Esophagus (tissue), 2 donors: ENCODE results near the gene PHACTR3. TPM values are rescaled to one million over a fixed set of nuclear protein-coding genes. Genes with fewer than 3 reads are reported as not detected.

Experiments
- H3K27ac ChIP-seq, 2 donors: one replicate each; pipeline ENCODE4 v1.5.1; 2013; ENCODE audit warnings: low read depth in 2 of 2, mild to moderate bottlenecking in 2 of 2, inconsistent platforms in 1 of 2, low read length in 1 of 2, moderate library complexity in 1 of 2
- H3K27me3 ChIP-seq, 2 donors: one replicate each; pipeline ENCODE4 v1.6.1; 2013; ENCODE audit warnings: low read length in 2 of 2, control low read depth in 1 of 2, mild to moderate bottlenecking in 1 of 2; ENCODE audit not compliant: insufficient read depth in 2 of 2, control insufficient read depth in 1 of 2
- H3K36me3 ChIP-seq, 2 donors: one replicate each; pipeline ENCODE4 v1.6.1; 2013; ENCODE audit warnings: low read length in 1 of 2; ENCODE audit not compliant: control insufficient read depth in 2 of 2, insufficient read depth in 2 of 2
- H3K4me1 ChIP-seq, 2 donors: one replicate each; pipeline ENCODE4 v1.6.1; 2013; ENCODE audit warnings: low read length in 1 of 2; ENCODE audit not compliant: control insufficient read depth in 2 of 2, insufficient read depth in 2 of 2
- H3K4me3 ChIP-seq, 2 donors: one replicate each; pipeline ENCODE4 v1.5.1; 2013; ENCODE audit warnings: low read length in 2 of 2, mild to moderate bottlenecking in 2 of 2, low read depth in 1 of 2, moderate library complexity in 1 of 2
- H3K9me3 ChIP-seq, 2 donors: one replicate each; pipeline ENCODE4 v1.6.1; 2013; ENCODE audit warnings: mild to moderate bottlenecking in 2 of 2, low read depth in 1 of 2, low read length in 1 of 2, moderate library complexity in 1 of 2; ENCODE audit not compliant: control insufficient read depth in 2 of 2, insufficient read depth in 1 of 2
- WGBS, 2 donors: extraction: QIAGEN DNeasy Blood & Tissue Kit; methylation state at CpG; one replicate each; pipeline ENCODE4 v1.1.7; 2013; 5-methylcytosine and 5-hydroxymethylcytosine counted together
- polyA plus RNA-seq, 2 donors: library from polyadenylated mRNA; stranded (reverse); fragments of 200-250 nt; gene quantifications; one replicate each; pipeline ENCODE4 v1.2.3, GENCODE V29; 2013
- donor health status: healthy with polysubstance abuse.
- donor health status: Bipolar disorder and iron deficiency.

The PHACTR3 gene
- polyA plus RNA-seq, 2 donors = 0.27 to 0.83 TPM

- H3K27me3 ChIP-seq = peaks cover 0 to 5% of the 10 kb centered on the region in 2 donors
- no peak overlapping the region for H3K4me3 ChIP-seq
- no peaks in the 10 kb centered on the region for H3K36me3 ChIP-seq
- H3K9me3 ChIP-seq = no peaks in the 10 kb centered on the region
- WGBS, 2 donors = 79 to 81% methylated on average over 18 of the region's 18 CpGs
- H3K4me1 ChIP-seq = peaks cover 0 to 7% of the 10 kb centered on the region in 2 donors
- no peak overlapping the region for H3K27ac ChIP-seq
These were observed 25.6 kb upstream of the PHACTR3 start for GRCh38 chr20:59578436-59579403.

GRCh38 chr20:59579404-59580145 is 24.8 kb upstream of the PHACTR3 start:
- H3K4me1 ChIP-seq = peaks cover 0 to 11% of the 10 kb centered on the region in 2 donors
- H3K27ac ChIP-seq = no peak overlapping the region
- peaks cover 0 to 5% of the 10 kb centered on the region in 2 donors for H3K27me3 ChIP-seq
- H3K9me3 ChIP-seq = no peaks in the 10 kb centered on the region
- H3K36me3 ChIP-seq = no peaks in the 10 kb centered on the region
- no peak overlapping the region for H3K4me3 ChIP-seq
- WGBS, 2 donors = 65 to 71% methylated on average over 12 of the region's 12 CpGs

- no peaks in the 10 kb centered on the region for H3K9me3 ChIP-seq
- peaks cover 0 to 11% of the 10 kb centered on the region in 2 donors for H3K4me1 ChIP-seq
- no peak overlapping the region for H3K27ac ChIP-seq
- H3K27me3 ChIP-seq = peaks cover 0 to 5% of the 10 kb centered on the region in 2 donors
- H3K4me3 ChIP-seq = no peak overlapping the region
- H3K36me3 ChIP-seq = no peaks in the 10 kb centered on the region
- 43 to 44% methylated on average over 8 of the region's 8 CpGs for WGBS, 2 donors
These were observed 24.0 kb upstream of the PHACTR3 start for GRCh38 chr20:59580146-59580946.

- WGBS, 2 donors = 73 to 79% methylated on average over 9 of the region's 9 CpGs
- peaks cover 0 to 5% of the 10 kb centered on the region in 2 donors for H3K27me3 ChIP-seq
- no peak overlapping the region for H3K27ac ChIP-seq
- H3K9me3 ChIP-seq = no peaks in the 10 kb centered on the region
- H3K36me3 ChIP-seq = no peaks in the 10 kb centered on the region
- H3K4me3 ChIP-seq = no peak overlapping the region
- H3K4me1 ChIP-seq = peaks cover 0 to 11% of the 10 kb centered on the region in 2 donors
These were observed 23.3 kb upstream of the PHACTR3 start for GRCh38 chr20:59580991-59581401.

GRCh38 chr20:59581993-59582679 is 22.2 kb upstream of the PHACTR3 start:
- WGBS, 2 donors = 70 to 78% methylated on average over 13 of the region's 13 CpGs
- no peaks in the 10 kb centered on the region for H3K36me3 ChIP-seq
- no peaks in the 10 kb centered on the region for H3K9me3 ChIP-seq
- H3K4me3 ChIP-seq = no peak overlapping the region
- peaks cover 0 to 10% of the 10 kb centered on the region in 2 donors for H3K4me1 ChIP-seq
- H3K27ac ChIP-seq = no peak overlapping the region
- peaks cover 0 to 4% of the 10 kb centered on the region in 2 donors for H3K27me3 ChIP-seq

GRCh38 chr20:59583428-59584277 is 20.7 kb upstream of the PHACTR3 start:
- Histone ChIP-seq H3K4me1 (peaks cover 0 to 7% of the 10 kb centered on the region in 2 donors), H3K27ac (peak overlapping the region in 1 of 2 donors; percentile 26), H3K9me3 (peaks cover 0 to 3% of the 10 kb centered on the region in 2 donors), H3K27me3 (no peaks in the 10 kb centered on the region), H3K4me3 (no peak overlapping the region), H3K36me3 (no peaks in the 10 kb centered on the region)
- 60 to 65% methylated on average over 31 of the region's 31 CpGs for WGBS, 2 donors

- Histone ChIP-seq H3K36me3 (no peaks in the 10 kb centered on the region), H3K27ac (no peak overlapping the region), H3K9me3 (peaks cover 0 to 3% of the 10 kb centered on the region in 2 donors), H3K4me3 (no peak overlapping the region), H3K4me1 (peaks cover 0 to 7% of the 10 kb centered on the region in 2 donors), H3K27me3 (no peaks in the 10 kb centered on the region)
- 89 to 93% methylated on average over 15 of the region's 15 CpGs for WGBS, 2 donors
These were observed 19.9 kb upstream of the PHACTR3 start for GRCh38 chr20:59584278-59584925.
